ENCODE measurements around the gene TM9SF2.
"Not testable (repeated sequence)": the region's sequence is repeated elsewhere in the genome, so short reads cannot be mapped to it uniquely, and the experiment has no call there.

TM9SF2 gene

DNA sequence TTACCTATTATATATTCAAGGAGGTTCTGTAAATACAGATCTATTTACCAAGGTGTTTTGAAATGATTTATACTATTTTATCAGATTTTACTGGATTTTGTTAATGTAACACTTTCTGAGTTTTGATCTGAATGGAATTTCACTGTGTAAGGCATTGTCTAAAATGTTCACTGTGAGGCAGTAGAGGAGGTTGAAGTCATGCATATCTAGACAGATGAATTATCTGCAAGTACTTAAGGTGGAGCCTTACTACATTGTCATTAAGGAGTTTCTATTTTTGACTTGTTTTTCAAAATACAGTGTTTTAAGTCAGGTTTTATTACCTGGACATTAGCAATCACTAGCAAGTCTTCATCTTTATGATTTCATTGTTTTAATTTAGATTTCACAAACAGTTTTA lies 62.1 kb downstream of the TM9SF2 start:
- Histone ChIP-seq H3K27ac (no peak overlapping the region), H3K9ac (no peak overlapping the region), H3K36me3 (ENCODE audit: insufficient read depth) (no peaks in the 10 kb centered on the region; the same call in 1 of the 2 replicates), H3K27me3 (ENCODE audit: insufficient read depth, low read depth) (no peaks in the 10 kb centered on the region), H2AFZ (ENCODE audit: low read depth) (no peak overlapping the region), H3K4me2 (no peak overlapping the region), H3K79me2 (ENCODE audit: insufficient read depth, low read depth) (no peaks in the 10 kb centered on the region), H3K4me1 (ENCODE audit: low read depth, poor library complexity, severe bottlenecking) (peaks cover 6% of the 10 kb centered on the region), H3K4me3 (IDR thresholded peaks at IDR 0.05; ENCODE audit: insufficient read depth, low read depth, low read length) (no peak overlapping the region), H4K20me1 (ENCODE audit: insufficient read depth) (no peaks in the 10 kb centered on the region)
- TF ChIP-seq CTCF (conservative IDR thresholded peaks at IDR 0.05; ENCODE audit: low read depth, low read length): no peak

DNA sequence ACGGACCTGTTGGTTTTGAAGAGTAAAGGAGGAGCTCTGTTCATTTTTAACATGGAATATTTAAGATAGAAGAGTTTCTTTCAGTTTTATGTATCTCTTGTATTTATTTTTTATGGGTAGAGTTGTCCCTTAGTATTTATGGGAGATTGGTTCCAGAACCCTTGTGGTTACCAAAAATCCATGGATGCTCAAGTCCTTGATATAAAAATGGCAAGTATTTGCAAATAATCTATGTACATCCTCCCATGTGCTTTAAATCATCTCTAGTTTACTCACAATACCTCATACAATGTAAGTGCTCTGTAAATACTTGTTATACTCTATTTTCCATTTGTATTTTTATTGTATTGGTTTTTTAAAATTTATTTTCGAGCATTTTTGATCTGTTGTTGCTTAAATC lies 63.1 kb downstream of the TM9SF2 start:
- no peaks in the 10 kb centered on the region for H3K27me3 ChIP-seq (ENCODE audit: insufficient read depth, low read depth)
- H3K4me2 ChIP-seq: no peak overlapping the region
- H3K4me3 ChIP-seq (IDR thresholded peaks at IDR 0.05; ENCODE audit: insufficient read depth, low read depth, low read length): no peak overlapping the region
- peaks cover 2% of the 10 kb centered on the region for H3K4me1 ChIP-seq (ENCODE audit: low read depth, poor library complexity, severe bottlenecking)
- no peaks in the 10 kb centered on the region for H3K79me2 ChIP-seq (ENCODE audit: insufficient read depth, low read depth)
- no peaks in the 10 kb centered on the region for H4K20me1 ChIP-seq (ENCODE audit: insufficient read depth)
- no peak overlapping the region for H3K9ac ChIP-seq
- no peak overlapping the region for H2AFZ ChIP-seq (ENCODE audit: low read depth)
- no peak for TF ChIP-seq CTCF (conservative IDR thresholded peaks at IDR 0.05; ENCODE audit: low read depth, low read length)
- H3K27ac ChIP-seq: no peak overlapping the region
- no peaks in the 10 kb centered on the region; the same call in 1 of the 2 replicates for H3K36me3 ChIP-seq (ENCODE audit: insufficient read depth)

DNA sequence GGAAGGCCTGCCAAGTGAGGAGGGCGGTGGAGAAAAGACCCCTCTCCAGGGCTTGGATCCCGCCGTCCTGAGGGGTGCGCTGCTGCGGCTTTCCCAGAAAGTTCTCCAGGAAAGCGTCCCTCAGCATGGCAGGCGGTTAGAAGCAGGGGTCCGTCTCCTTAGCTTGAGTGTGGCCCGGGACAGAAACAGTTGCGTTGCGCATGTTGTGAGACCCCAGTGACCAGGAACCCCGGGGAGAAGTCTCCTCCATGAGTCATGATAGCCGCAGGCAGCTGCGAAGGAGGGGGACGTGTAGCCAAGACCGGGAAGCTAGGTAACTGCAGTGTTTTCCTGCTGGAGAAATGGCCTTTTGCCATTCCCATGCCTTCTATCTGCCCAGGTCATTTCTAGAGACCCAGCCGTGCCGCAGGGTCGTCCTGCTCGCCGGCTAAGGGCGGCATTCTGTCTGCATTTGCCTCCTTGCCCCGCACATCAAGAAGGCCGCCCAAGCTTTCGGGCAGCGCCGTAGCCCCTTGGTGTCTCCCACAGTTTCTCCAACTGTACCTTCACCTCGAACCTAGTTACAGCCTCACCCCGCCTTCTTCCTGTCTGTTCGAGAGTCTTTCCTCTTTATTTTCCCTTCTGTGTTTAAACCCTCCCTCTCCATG lies 64.3 kb downstream of the TM9SF2 start:
- Histone ChIP-seq H2AFZ (ENCODE audit: low read depth) (no peak overlapping the region), H3K4me1 (ENCODE audit: low read depth, poor library complexity, severe bottlenecking) (no peaks in the 10 kb centered on the region), H3K27ac (no peak overlapping the region), H3K36me3 (ENCODE audit: insufficient read depth) (no peaks in the 10 kb centered on the region; the same call in 1 of the 2 replicates), H4K20me1 (ENCODE audit: insufficient read depth) (no peaks in the 10 kb centered on the region), H3K27me3 (ENCODE audit: insufficient read depth, low read depth) (no peaks in the 10 kb centered on the region), H3K4me3 (IDR thresholded peaks at IDR 0.05; ENCODE audit: insufficient read depth, low read depth, low read length) (no peak overlapping the region), H3K9ac (no peak overlapping the region), H3K4me2 (no peak overlapping the region), H3K79me2 (ENCODE audit: insufficient read depth, low read depth) (no peaks in the 10 kb centered on the region)
- no peak for TF ChIP-seq CTCF (conservative IDR thresholded peaks at IDR 0.05; ENCODE audit: low read depth, low read length)

GRCh38 chr13:99566125-99567083 lies 65.1 kb downstream of the TM9SF2 start:
- no peaks in the 10 kb centered on the region for H3K79me2 ChIP-seq (ENCODE audit: insufficient read depth, low read depth)
- H3K4me1 ChIP-seq (ENCODE audit: low read depth, poor library complexity, severe bottlenecking): no peaks in the 10 kb centered on the region
- H4K20me1 ChIP-seq (ENCODE audit: insufficient read depth): no peaks in the 10 kb centered on the region
- no peak overlapping the region for H2AFZ ChIP-seq (ENCODE audit: low read depth)
- H3K27me3 ChIP-seq (ENCODE audit: insufficient read depth, low read depth): no peaks in the 10 kb centered on the region
- H3K9ac ChIP-seq: no peak overlapping the region
- no peaks in the 10 kb centered on the region; the same call in 1 of the 2 replicates for H3K36me3 ChIP-seq (ENCODE audit: insufficient read depth)
- no peak overlapping the region for H3K4me2 ChIP-seq
- no peak overlapping the region for H3K27ac ChIP-seq
- no peak for TF ChIP-seq CTCF (conservative IDR thresholded peaks at IDR 0.05; ENCODE audit: low read depth, low read length)
- no peak overlapping the region for H3K4me3 ChIP-seq (IDR thresholded peaks at IDR 0.05; ENCODE audit: insufficient read depth, low read depth, low read length)

DNA sequence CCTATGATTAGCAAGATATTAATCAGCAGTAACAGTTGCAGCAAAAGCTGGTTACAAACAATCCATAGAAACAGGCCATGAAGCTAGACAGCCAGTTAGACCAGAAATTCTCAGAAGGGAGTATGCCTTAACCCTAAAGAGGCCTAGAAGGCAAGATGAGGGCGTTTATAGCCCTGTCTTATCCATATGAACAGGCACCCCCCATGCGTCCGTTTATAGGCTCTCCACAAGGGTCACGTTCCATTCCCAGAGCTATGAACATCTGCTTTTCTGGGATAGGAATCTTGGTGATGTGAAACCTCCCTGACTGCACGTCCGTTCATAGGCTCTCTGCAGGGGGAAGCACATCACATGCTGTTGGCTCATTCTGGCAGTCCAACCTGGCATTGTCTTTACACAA lies 67.6 kb downstream of the TM9SF2 start:
- H3K4me3 ChIP-seq (IDR thresholded peaks at IDR 0.05; ENCODE audit: insufficient read depth, low read depth, low read length); H3K27ac ChIP-seq; H3K9ac ChIP-seq; H3K79me2 ChIP-seq (ENCODE audit: insufficient read depth, low read depth); H3K4me1 ChIP-seq (ENCODE audit: low read depth, poor library complexity, severe bottlenecking); H3K4me2 ChIP-seq; H2AFZ ChIP-seq (ENCODE audit: low read depth); H3K27me3 ChIP-seq (ENCODE audit: insufficient read depth, low read depth); H4K20me1 ChIP-seq (ENCODE audit: insufficient read depth); H3K36me3 ChIP-seq (ENCODE audit: insufficient read depth): not testable (repeated sequence)

All from KMS-11 (cell line).